HG02981 (cell line): Measurements from ENCODE around the gene STAT1.
"Not testable (repeated sequence)": the region's sequence is repeated elsewhere in the genome, so short reads cannot be mapped to it uniquely, and the experiment has no call there.

Experiments used
- ATAC-seq: cut with Tn5 transposase; IDR thresholded peaks from one replicate; pipeline ENCODE4 v1.9.1; 2021; ENCODE audit warnings: mild to moderate bottlenecking, moderate library complexity; ENCODE audit not compliant: unreplicated experiment

The STAT1 gene

DNA sequence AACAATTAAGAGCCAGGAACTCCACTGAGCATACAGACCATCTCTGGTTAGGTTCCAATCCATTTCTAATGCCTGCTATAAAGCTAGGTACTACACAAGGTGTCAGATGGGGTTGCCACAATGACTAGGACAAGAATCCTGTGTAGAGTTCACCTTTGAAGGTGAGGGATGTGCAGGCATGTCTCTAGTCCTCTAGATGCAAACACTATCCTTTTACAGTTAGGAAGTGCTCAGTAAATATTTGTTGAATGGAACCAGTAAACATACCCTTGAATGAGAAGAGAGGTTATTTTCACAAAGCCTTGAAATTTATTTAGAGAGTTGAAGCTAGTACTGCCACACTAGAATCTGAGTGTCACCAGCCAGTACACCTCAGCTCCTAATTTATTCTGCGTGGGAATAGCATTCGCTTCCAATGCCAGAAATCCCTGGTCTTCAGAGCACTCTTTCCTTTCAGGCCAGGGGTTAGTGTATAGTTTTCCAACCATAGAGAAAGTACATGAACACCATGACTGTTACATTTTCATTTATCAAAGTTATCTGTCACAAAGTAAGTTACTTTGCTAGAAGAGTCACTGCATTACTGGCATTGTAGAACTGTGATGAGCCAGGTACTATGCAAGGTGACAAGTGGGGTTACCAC, 48.3 kb downstream of the STAT1 start:
- no peak for ATAC-seq

DNA sequence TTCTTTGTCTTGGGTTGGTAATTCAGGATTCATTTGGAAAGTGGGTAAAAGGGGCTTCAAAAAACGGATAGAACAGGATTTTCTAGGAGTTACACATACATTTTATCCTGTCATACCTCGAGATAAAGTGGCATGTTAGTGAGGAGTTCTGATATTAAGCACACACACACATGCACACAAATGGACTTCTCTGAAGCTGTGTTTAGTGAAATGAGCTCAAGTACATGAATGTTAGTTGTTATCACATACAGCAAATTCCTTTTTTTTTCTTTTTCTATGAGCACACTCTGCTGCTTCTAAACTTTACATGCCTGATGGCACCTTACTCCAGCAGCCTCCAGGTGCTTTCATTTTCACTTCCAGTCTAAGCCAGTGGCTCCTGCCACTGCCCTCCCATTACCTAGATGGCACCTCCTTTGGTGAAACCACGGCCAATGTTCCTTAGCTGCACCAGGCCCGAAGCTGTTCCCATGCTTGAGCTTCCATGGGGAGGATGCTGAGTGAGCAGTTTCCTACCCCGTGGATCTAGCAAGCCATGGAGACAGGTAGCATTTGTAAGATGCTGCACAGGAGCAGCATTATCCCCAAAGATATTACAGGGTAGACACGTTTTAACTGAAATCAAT, 49.7 kb downstream of the STAT1 start:
- no peak for ATAC-seq

DNA sequence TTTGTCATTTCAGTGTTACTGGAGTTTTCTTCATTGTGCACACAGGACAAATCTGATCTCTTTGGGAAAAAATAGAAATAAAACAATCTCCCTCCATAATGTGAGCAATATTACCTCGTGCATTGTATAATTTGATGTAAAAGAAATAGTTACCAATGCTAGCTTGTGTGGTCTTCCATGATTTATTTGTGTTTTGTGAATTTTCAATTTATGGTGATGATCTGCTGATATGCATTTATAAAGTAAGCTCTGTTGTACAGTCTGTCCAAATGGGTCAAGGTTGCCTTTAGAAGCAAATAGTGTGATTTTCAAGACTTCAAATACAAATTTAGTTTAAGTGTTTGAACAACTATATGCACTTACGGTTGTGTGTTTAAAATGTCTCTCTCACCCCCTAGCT, 50.9 kb downstream of the STAT1 start:
- no peak for ATAC-seq

DNA sequence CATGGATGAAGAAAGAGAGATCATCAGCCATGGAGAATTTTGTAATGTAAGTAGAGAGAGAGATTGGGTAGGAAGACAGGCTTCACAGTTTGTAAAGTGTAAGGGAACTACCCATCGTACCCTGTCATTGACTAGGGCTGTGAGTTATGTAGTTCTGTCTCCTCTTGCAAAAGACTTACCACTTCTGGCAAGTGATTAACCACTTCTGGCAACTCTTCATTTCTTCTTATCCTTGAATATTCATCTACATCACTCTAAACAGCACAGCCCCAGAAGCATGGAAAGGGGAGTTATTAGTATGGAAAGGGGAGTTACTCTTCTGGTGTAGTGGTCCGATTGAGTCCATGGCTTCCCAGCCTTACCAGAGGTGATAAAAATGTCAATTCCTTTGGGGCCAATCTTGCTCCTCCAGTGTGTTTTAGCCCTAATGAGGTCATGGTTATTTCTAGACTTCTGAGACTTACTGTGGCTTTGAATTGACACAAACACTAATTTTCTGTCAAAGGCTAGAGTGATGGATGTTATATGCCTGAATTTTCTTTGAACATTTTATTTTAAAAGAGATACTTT, 52.0 kb downstream of the STAT1 start:
- ATAC-seq, result peak; percentile 38

DNA sequence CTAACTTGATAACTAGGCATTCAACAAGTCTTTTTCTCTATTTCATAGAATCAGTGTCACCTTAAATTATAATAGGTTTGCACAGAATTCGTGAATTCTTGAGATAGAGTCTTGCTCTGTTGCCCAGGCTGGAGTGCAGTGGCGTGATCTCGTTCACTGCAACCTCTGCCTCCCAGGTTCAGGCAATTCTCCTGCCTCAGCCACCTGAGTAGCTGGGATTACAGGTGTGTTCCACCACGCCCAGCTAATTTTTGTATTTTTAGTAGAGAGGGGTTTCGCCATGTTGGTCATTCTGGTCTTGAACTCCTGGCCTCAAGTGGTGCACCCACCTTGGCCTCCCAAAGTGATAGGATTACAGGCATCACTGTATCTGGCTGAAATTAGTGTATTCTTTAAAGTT, 52.9 kb downstream of the STAT1 start:
- not testable (repeated sequence) for ATAC-seq

DNA sequence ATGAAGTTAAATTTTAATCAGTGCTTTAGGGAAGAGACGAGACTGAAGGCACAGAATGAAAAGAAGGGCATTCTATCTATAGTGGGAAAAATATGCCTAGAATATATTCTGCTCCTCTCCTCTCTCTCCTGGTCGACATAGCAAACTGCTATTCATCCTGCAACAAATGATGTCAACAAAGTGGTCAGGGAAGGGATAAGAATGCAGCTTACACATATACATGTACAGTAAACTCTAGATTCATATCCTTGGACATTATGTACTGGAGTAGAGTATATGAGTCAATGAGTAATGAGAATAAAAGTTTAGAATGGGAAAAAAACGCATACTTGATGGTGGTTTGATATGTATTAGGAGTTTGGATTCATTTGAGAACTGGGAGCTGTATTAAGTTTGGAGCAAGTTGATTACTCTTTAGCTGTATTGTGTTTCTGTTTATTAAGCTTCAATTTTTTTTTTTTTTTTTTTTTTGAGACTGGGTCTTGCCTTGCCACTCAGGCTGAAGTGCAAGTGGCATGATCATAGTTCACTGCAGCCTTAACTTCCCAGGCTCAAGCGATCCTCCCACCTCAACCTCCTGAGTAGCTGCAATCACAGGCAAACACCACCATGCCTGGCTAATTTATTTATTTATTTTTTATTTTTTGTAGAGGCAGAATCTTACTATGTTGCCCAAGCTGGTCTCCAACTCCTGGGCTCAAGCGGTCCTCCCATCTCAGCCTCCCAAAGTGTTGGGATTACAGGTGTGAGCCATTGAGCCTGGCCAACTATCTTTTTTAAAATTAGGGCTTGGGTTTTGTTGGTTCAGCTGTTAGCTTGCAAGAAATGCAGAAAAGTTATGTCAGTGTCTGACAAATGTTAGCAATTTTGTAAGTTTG, 53.8 kb downstream of the STAT1 start:
- ATAC-seq, result no peak

DNA sequence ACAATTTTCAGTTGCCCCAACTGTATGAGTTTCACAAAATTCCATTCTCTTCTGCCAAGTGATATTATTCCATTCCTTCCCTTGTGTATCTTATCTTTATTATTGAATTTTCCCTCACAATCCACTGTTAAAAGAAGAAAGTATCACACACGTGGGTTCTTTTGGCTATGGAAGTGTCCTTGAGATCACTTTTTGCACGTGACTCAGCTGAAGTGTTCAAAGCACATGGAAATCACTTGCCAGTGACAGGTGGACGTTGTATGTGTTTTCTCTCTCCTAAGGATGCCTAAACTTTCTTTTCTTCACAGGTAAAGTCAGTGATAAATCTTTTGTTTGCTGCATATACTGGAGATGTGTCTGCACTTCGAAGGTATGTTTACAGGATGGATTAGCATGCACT, 60.7 kb downstream of the STAT1 start:
- ATAC-seq, result no peak

DNA sequence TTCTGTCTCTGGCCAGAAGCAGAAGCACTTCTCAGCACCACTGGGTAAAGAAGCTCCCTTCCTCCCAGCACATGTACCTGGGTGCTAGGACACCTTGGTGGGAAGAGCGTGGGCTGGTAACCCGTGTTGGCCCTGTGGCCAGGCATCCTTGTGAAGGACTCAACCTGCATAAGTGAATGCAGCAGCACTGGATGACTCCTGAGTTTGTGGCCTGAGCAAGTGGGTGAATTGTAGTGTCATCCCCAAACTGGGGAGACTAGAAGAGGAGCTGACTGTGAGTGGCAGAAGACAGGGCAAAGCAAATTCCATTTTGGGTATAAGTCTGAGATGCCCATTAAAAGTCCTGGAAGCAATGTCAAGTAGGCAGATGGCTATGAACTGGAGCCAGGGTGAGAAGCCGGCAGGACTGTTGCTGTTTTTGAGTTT, 63.4 kb downstream of the STAT1 start:
- ATAC-seq, result no peak

DNA sequence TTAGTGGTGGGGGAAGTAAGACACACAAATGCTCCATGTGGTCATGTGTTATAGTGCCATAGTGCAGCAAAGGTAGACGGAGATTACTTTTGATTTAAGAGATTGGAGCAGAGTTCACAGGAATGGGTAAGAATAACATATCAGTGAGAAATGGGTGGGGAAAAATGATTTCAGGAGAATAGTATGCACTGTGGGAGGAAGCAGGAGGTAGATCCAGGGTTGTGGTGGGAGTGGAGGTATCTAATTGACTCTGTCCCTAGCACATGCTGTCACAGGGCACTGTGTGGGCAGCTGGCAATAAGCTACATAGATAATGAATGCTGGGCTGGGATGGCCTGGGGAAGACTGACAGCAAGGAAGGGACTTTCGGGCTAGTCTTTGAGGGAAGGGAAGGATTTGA, 65.3 kb downstream of the STAT1 start:
- ATAC-seq, result no peak

DNA sequence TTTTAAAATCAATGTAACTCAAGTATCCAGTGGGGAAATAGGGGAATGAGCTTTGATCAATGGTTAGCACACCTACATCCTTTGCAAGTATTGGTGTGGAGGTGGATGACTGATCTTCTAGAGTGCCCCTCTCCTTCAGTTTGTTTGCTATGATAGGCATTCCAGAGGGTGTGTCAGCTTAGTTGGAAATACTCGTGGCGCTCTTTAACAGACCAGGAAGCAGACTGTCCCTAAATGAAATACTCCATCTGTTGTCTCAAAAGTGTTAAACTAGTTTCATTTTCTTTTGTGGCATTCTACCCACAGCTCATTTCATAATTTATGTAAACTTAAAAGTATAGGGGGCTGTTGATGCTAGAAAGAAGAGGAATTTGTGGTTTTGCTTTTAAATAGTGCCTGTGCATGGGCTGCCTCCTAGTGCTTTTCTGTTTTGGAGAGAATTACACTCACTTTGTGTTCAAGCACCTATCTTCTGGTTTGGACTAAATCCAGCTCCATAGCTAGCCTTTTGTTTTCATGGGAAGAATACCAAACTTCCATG, 66.2 kb downstream of the STAT1 start:
- ATAC-seq, result peak; percentile 87

DNA sequence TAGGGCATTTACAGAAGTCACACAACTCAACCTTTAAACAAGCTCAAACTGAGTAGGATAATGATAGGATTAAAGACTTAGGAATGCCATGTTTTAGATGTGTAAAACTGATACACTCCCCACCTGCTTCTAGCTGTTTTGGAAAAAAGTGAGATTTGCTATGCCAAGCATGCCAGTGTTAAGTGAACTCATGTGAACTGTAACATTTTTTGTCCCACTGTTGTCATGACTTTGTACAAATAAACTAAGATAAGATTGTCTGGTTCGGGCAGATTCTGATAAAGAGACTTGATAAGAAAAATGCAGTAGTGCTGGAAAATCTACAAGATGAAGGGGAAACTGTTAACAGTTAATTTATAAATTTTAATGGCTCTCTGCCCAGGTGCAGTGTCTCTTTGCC, 66.8 kb downstream of the STAT1 start:
- ATAC-seq, result no peak

DNA sequence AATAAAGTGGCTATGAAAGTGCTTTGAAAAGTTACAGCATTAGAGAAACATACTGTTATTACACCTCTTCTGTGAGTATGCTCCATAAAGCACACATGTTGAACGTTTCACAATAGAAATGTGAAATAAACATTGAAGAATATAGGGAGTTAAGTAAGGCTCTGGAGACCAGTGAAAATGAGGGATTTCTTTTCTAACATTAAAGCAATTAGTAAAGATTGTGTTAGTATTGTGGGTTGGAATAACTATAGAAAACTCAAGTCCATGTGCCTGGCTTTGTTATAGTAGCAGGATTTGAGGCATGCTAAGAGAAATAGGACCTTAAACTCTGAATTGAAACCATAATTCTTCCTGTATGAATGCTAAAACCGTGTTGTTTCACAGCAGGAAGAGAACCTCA, 70.3 kb downstream of the STAT1 start:
- no peak for ATAC-seq

DNA sequence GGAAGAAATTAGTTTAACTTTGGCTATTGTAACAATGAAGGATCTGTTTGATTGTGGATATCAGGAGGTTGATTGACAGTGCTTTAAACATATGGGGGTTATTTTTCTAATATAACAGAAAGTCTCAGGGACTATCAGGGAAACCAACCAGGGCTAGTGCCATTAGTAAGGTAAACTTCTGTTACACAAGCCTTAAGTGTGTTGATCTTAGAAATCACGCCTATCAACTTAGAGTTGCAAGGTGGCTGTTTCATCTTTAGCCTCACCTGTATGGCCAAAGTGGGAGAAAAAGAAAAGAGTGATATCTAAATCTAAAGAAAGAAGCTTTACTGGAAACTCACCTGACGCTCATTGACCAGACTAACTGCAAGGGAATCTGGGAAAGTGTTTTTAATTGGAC, 71.3 kb downstream of the STAT1 start:
- ATAC-seq, result no peak

DNA sequence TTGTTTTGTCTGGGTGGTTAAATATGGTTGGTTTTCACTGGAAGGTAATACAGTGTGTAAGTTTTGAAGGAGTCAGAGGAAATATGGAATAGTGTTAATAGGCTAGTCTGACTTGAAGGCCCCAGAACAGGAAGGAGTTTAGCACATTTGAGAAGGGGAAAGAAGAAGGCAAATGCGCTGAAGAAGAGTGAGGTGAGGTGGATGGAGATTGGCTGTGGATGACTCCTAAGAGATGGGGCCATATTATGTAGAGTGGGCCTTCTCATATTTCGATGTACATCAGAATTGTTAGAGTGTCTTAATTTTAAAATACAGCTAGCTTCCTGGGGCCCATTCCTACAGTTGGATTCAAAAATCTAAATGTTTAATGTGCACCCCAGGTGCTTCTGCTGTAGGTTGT, 72.4 kb downstream of the STAT1 start:
- no peak for ATAC-seq

DNA sequence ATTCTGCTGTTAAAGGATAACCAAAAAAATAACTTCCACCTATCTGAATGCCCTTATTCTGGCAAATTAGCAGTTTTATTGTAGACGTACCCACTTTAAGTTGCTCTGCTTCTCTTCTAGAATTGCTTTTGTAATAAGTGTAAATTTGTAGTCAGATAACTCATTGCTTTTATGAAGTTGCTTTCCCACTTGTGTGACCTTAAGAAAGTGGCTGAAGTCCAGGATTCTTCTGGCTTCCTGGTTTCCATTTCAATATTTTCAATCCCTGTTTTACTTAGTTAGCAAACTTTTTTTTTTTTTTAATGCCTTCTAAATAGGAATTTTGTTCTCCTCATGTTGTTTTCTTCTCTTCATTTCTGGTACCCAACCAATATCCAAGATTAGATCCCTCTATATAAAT, 73.5 kb downstream of the STAT1 start:
- no peak for ATAC-seq

DNA sequence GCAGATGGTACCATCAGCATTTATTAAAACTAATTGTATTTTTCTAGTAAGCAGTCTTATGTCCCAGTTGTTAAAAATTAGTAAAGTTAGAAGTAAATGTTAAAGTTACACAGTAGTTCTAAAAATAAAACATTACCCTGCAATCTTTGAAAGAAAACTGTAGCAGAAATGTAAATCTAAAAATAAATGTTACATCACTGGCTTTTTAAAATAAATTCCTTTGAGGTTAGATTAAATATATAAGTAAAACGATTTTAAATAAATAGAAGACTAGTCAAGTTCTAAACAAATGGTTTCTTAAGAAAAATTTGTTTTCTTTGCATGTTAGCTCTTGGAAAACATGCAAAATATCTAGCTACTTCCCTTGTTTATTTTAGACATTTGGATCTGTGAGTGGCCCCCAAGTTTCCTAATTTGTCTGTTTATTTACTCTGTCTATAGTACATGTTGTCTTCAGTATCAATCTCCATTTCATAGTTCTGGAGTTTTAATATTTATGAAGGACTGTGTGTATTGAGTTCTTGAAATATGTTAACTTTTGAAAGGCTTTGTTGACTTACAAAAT, 75.1 kb downstream of the STAT1 start:
- no peak for ATAC-seq

DNA sequence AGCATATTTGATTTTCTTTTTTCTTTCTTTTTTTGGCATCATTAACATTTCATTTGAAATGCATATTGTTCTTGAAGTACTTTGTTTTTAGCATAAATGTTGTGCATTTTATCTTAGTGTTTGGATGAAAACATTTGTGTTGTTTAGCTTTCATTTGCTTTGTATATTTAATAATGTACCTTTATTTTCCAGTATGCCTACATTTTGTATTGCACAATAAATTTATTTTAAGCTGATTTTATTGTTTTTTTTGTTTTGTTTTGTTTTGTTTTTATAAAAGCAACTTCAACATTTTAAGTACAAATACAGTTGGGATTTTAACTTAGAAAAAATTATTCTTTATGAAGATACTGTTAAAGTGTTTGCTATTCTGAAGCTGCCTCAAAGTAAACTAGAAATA, 78.9 kb downstream of the STAT1 start:
- ATAC-seq, result no peak

DNA sequence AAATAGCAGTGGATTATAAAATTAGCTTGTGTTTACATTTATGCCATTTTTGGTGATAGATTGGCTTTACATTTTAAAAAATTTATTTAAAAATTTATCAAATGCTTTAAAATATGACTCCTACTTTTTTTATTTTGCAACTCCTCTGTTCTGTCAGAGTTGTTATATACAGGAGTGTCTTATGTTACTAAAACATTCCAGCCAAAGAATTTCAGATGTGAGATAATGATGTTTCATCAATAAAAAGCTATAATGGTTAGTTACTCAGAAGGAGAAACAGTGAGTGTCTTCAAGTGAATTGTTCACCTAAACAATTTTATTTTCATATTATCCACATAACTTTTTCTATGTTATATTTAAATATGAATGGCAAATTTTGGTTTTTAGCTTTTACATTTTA, 80.6 kb downstream of the STAT1 start:
- ATAC-seq, result no peak

DNA sequence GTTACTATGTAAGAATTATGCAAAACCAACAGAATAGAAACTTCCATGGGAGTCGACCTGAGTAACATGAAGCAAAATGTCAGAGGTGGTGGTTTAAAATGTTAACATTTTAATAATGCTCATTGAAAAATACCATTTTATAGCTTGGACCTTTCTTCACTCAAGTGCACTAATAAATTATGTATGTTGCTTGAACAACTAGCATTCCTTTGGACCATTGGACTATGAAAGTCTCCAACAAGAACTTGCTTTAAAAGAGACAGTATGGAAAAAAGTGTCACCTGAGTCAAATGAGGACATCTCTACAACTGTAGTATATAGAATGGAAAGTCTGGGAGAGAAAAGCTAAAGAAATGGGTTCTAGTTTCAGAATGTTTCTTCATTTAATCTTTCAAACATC, 81.5 kb downstream of the STAT1 start:
- no peak for ATAC-seq

DNA sequence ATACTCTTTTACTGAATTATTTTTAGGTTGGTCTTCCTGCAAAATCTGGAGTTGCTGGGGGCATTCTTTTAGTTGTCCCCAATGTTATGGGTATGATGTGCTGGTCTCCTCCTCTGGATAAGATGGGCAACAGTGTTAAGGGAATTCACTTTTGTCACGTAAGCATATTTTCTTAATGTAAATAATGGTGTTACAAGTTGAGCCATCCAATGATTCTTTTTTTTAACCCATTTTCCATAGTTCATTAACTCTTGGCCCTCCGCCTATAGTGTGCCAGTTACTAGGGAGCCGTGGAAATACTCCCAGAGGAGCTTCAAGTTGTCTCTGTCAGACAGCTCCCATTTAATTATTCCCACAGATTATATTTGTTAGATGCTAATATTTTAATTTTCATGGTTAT, 83.6 kb downstream of the STAT1 start:
- ATAC-seq, result no peak

DNA sequence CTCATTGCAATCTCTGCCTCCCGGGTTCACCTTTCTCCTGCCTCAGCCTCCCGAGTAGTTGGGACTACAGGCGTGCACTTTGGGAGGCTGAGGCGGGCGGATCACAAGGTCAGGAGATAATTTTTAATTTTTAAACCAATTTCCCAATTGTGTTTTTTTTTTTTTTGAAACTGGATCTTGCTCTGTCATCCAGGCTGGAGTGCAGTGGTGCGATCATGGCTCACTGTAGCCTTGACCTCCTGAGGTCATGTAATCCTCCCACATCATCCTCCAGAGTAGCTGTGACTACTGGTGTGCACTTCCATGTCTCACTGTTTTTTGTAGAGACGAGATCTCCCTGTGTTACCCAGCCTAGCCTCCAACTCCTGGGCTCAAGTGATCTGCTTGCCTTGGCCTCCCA, 84.1 kb downstream of the STAT1 start:
- no peak for ATAC-seq
